ENCODE data around the gene ZBTB1.
A peak's percentile ranks its signal among the peaks of the same experiment; 100 is the strongest.

The ZBTB1 gene

GRCh38 chr14:64531567-64531966, 27.0 kb downstream of the ZBTB1 start:
- H3K27ac Mint-ChIP-seq: no peak overlapping the region
- no peaks in the 10 kb centered on the region for H3K9me3 Mint-ChIP-seq
- no peak overlapping the region for H3K4me3 Mint-ChIP-seq
- H3K4me1 Mint-ChIP-seq (ENCODE audit: low read depth): peaks cover 9% of the 10 kb centered on the region
- H3K27me3 Mint-ChIP-seq: no peaks in the 10 kb centered on the region
- H3K36me3 Mint-ChIP-seq (ENCODE audit: low read depth): peaks cover 4% of the 10 kb centered on the region

GRCh38 chr14:64536488-64537245, 32.1 kb downstream of the ZBTB1 start:
- H3K4me1 Mint-ChIP-seq (ENCODE audit: low read depth): peaks cover 26% of the 10 kb centered on the region
- H3K27ac Mint-ChIP-seq: no peak overlapping the region
- H3K4me3 Mint-ChIP-seq: no peak overlapping the region
- H3K27me3 Mint-ChIP-seq: peaks cover 18% of the 10 kb centered on the region
- H3K36me3 Mint-ChIP-seq (ENCODE audit: low read depth): no peaks in the 10 kb centered on the region
- H3K9me3 Mint-ChIP-seq: no peaks in the 10 kb centered on the region

- Mint-ChIP-seq H3K4me1 (ENCODE audit: low read depth) (peaks cover 38% of the 10 kb centered on the region), H3K36me3 (ENCODE audit: low read depth) (no peaks in the 10 kb centered on the region), H3K27ac (peak within 1 kb of the TSS; percentile 90), H3K4me3 (peak within 1 kb of the TSS; percentile 85), H3K9me3 (no peaks in the 10 kb centered on the region), H3K27me3 (peaks cover 42% of the 10 kb centered on the region)
Measured at GRCh38 chr14:64540208-64541202, 35.9 kb downstream of the ZBTB1 start, which contains the start of gene HSPA2. TSS of gene HSPA2 (plus strand) at chr14:64540741. CDS start at chr14:64540850, 109 bp downstream.

- H3K4me3 Mint-ChIP-seq: peak overlapping the region; percentile 85
Measured at GRCh38 chr14:64541261-64541971, 36.8 kb downstream of the ZBTB1 start.

DNA sequence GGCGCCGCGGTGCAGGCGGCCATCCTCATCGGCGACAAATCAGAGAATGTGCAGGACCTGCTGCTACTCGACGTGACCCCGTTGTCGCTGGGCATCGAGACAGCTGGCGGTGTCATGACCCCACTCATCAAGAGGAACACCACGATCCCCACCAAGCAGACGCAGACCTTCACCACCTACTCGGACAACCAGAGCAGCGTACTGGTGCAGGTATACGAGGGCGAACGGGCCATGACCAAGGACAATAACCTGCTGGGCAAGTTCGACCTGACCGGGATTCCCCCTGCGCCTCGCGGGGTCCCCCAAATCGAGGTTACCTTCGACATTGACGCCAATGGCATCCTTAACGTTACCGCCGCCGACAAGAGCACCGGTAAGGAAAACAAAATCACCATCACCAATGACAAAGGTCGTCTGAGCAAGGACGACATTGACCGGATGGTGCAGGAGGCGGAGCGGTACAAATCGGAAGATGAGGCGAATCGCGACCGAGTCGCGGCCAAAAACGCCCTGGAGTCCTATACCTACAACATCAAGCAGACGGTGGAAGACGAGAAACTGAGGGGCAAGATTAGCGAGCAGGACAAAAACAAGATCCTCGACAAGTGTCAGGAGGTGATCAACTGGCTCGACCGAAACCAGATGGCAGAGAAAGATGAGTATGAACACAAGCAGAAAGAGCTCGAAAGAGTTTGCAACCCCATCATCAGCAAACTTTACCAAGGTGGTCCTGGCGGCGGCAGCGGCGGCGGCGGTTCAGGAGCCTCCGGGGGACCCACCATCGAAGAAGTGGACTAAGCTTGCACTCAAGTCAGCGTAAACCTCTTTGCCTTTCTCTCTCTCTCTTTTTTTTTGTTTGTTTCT, 37.6 kb downstream of the ZBTB1 start:
- peaks cover 42% of the 10 kb centered on the region for H3K27me3 Mint-ChIP-seq
- H3K9me3 Mint-ChIP-seq: no peaks in the 10 kb centered on the region
- peaks cover 38% of the 10 kb centered on the region for H3K4me1 Mint-ChIP-seq (ENCODE audit: low read depth)
- no peak overlapping the region for H3K27ac Mint-ChIP-seq
- H3K36me3 Mint-ChIP-seq (ENCODE audit: low read depth): no peaks in the 10 kb centered on the region
- H3K4me3 Mint-ChIP-seq: peak overlapping the region; percentile 85

More at GRCh38 chr14:64541261-64541971, 36.8 kb downstream of the ZBTB1 start:
- Mint-ChIP-seq H3K36me3 (ENCODE audit: low read depth) (no peaks in the 10 kb centered on the region), H3K27ac (no peak overlapping the region), H3K9me3 (no peaks in the 10 kb centered on the region), H3K27me3 (peaks cover 42% of the 10 kb centered on the region), H3K4me1 (ENCODE audit: low read depth) (peaks cover 38% of the 10 kb centered on the region)

- peaks cover 38% of the 10 kb centered on the region for H3K4me1 Mint-ChIP-seq (ENCODE audit: low read depth)
- H3K9me3 Mint-ChIP-seq: no peaks in the 10 kb centered on the region
- peaks cover 42% of the 10 kb centered on the region for H3K27me3 Mint-ChIP-seq
- H3K36me3 Mint-ChIP-seq (ENCODE audit: low read depth): no peaks in the 10 kb centered on the region
- peak overlapping the region; percentile 85 for H3K4me3 Mint-ChIP-seq
- no peak overlapping the region for H3K27ac Mint-ChIP-seq
Measured at GRCh38 chr14:64542836-64543201, 38.2 kb downstream of the ZBTB1 start.

DNA sequence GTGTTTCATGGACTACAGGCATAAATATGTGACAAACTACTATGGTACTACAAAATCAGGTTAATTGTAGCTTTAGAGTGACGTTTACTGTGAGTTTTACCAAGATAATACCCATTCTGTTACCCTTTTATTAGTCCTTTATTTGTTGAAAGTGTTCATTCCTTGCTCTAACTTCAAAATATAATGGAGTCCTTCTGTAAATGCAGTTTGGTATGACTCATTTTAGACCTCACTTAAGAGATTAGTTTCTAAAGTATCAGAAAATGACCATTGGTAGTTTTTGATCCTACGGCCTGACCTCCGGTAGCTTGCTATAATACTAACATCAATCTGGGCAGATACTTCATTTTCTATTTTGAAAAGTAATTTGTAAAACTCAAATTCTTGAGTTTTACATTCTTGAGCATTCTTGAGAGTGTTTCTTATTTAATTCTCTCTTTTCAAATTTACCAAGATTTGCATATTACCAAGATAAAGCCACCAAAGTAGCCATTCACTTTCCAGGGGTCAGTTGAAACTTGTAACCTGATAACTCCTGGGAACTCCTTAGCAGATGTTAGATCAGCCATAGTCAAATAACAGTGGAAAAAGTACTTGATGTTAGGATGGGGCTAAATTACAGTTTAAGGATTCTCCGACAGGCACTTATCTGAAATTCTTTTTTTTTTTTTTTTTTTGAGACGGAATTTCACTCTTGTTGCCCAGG, 40.2 kb downstream of the ZBTB1 start:
- Mint-ChIP-seq H3K4me1 (ENCODE audit: low read depth) (peaks cover 37% of the 10 kb centered on the region), H3K27ac (no peak overlapping the region), H3K9me3 (no peaks in the 10 kb centered on the region), H3K4me3 (no peak overlapping the region), H3K36me3 (ENCODE audit: low read depth) (no peaks in the 10 kb centered on the region), H3K27me3 (peaks cover 48% of the 10 kb centered on the region)

DNA sequence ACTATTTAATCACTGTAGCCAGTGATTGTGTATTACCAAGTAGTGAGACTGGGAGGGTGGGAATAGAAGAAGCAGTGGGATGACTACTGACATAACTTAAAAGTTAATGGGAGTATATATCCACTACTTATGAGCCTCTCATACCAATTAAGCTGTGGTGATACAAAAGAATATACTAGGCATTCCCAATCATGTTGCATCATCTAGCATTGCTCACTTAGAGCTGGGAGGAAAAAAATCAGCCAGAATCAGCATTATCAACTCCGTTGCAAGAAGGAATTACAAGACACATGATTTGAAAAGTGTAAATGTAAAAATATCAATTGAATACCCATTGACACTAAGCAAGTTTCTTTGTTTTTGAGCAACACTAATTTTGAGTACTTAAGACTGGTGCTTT, 44.4 kb downstream of the ZBTB1 start:
- Mint-ChIP-seq H3K27ac (no peak overlapping the region), H3K27me3 (peaks cover 32% of the 10 kb centered on the region), H3K36me3 (ENCODE audit: low read depth) (no peaks in the 10 kb centered on the region), H3K4me1 (ENCODE audit: low read depth) (peaks cover 13% of the 10 kb centered on the region), H3K4me3 (peak overlapping the region; percentile 5), H3K9me3 (no peaks in the 10 kb centered on the region)

DNA sequence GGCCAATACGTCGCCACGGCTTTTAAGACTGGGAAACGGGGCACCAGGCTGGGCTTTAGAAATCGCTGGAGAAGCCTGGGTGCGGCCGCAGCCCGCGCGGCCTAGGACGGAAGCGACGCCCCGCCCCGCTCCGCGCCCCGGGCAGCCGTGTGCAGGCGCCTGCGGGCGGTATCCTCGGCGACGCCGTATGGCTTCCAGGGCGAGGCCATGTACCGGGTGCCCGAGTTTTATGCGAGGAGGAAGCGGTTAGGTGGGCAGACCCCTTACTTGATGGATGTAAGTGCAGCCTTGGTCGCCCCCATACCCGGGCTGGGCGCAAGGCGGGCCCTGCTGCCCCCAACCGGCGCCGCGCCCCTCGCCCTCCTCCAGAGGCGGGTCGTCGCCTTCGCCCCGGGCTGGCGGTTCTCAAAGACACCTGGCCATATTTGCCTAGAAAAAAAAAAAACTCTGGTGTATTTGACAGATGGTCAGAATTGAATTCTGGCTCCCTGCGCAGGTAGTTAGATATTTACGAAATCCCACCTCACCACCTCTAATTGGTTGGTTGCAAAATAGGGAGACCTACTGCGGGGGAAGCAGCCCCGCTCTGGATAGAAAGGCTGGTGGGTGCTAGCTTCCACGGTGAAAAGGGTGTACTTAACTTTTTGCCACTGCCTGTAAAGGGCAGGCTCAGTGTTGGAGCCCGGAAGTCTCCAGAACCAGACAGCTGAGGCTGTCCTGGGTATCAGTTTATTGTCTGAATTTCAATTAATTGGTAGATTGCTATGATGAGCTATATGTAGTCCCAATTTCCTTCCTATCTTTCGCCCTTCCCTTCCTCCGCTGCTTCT, 45.4 kb downstream of the ZBTB1 start, which contains the start of gene PPP1R36:
Gene PPP1R36, plus strand, starts transcription at position 171 of the 830 bp plus-strand sequence. Its CDS starts 37 bp downstream, at position 208.
- Mint-ChIP-seq H3K27ac (no peak within 1 kb of the TSS), H3K4me1 (ENCODE audit: low read depth) (peaks cover 13% of the 10 kb centered on the region), H3K9me3 (no peaks in the 10 kb centered on the region), H3K4me3 (peak within 1 kb of the TSS; percentile 66), H3K36me3 (ENCODE audit: low read depth) (no peaks in the 10 kb centered on the region), H3K27me3 (peaks cover 29% of the 10 kb centered on the region)

DNA sequence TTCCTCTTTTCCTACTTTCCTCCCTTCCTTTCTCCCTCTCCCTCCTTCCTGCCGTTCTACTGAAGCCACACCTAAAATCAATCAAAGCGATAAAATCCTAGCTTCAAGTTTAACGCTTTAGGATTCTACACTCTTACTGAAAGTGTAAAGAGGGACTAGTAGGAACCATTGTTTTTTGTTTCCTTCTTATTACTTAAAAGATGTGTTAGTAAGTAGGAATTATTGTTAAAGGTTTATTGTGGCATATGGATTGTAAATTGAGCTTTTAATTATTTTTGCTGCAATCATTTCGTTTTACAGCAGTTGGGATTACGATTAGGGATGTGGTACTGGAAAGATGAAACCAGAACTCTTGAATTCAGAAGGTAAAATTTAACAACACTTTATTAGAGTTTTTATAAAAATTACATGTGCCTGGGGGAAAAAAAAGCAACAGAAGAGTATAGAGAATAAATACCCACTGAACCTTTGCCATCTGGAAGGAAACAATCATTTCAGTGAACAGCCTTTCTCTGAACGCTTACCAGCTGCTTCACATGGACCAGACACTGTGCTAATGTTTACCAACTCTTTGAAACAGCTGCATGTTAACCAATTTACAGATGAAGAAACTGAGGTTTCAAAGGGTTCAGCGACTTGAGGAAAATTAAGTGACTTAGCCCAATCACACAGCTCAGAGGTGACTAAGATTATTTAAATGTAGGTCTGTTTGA, 46.2 kb downstream of the ZBTB1 start:
- Mint-ChIP-seq H3K27me3 (peaks cover 29% of the 10 kb centered on the region), H3K9me3 (no peaks in the 10 kb centered on the region), H3K4me3 (peak overlapping the region; percentile 51), H3K4me1 (ENCODE audit: low read depth) (peaks cover 13% of the 10 kb centered on the region), H3K27ac (no peak overlapping the region), H3K36me3 (ENCODE audit: low read depth) (no peaks in the 10 kb centered on the region)

- Mint-ChIP-seq H3K36me3 (ENCODE audit: low read depth) (no peaks in the 10 kb centered on the region), H3K4me1 (ENCODE audit: low read depth) (peaks cover 7% of the 10 kb centered on the region), H3K9me3 (no peaks in the 10 kb centered on the region), H3K27me3 (peaks cover 19% of the 10 kb centered on the region), H3K27ac (no peak overlapping the region), H3K4me3 (no peak overlapping the region)
Measured at GRCh38 chr14:64554556-64554955, 50.0 kb downstream of the ZBTB1 start.

- Mint-ChIP-seq H3K27me3 (peaks cover 4% of the 10 kb centered on the region), H3K27ac (no peak overlapping the region), H3K9me3 (no peaks in the 10 kb centered on the region), H3K4me3 (no peak overlapping the region), H3K36me3 (ENCODE audit: low read depth) (no peaks in the 10 kb centered on the region), H3K4me1 (ENCODE audit: low read depth) (no peaks in the 10 kb centered on the region)
Measured at GRCh38 chr14:64556526-64556925, 52.0 kb downstream of the ZBTB1 start.

Measured in stimulated activated naive CD8-positive, alpha-beta T cell treated with anti-CD3 and anti-CD28 coated beads, Interleukin-15, Interleukin-2, amounts not matched to agents 100 ng/mL and 50 ng/mL, for 24 hours (primary cell).